GM23338 (cell line): ENCODE measurements around the gene RNASEH2A. TPM values are rescaled to one million over a fixed set of nuclear protein-coding genes. Genes with fewer than 3 reads are reported as not detected.

ENCODE experiments used
- ATAC-seq: fragments of 200-7000 bp; cut with Tn5 transposase; 3 replicates; pipeline ENCODE4 v1.9.1; 2020
- DNase-seq: peaks from one replicate; pipeline ENCODE4 v3.0.0-alpha.2; 2015; ENCODE audit warnings: low spot score
- H2AFZ ChIP-seq: fragments of 200-600 bp; sonication (generic); 2 replicates; pipeline ENCODE4 v1.8.0; 2016; ENCODE audit warnings: antibody characterized with exemption, mild to moderate bottlenecking, moderate library complexity
- H3F3A ChIP-seq: fragments of 200-600 bp; sonication (generic); replicated peaks from 2 replicates; pipeline ENCODE4 v1.8.0; 2017; ENCODE audit warnings: antibody characterized with exemption, mixed run types, low read depth
- H3K27ac ChIP-seq: fragments of 200-600 bp; sonication (generic); 2 replicates; pipeline ENCODE4 v1.6.1; 2016; ENCODE audit warnings: low read depth
- H3K27me3 ChIP-seq: fragments of 200-600 bp; sonication (generic); 2 replicates; pipeline ENCODE4 v1.8.0; 2016; ENCODE audit warnings: mild to moderate bottlenecking, mixed run types, moderate library complexity; ENCODE audit not compliant: insufficient read depth
- H3K36me3 ChIP-seq: fragments of 200-600 bp; sonication (generic); 2 replicates; pipeline ENCODE4 v1.8.0; 2016; ENCODE audit warnings: mild to moderate bottlenecking; ENCODE audit not compliant: insufficient read depth
- H3K4me1 ChIP-seq: fragments of 200-600 bp; sonication (generic); 2 replicates; pipeline ENCODE4 v1.8.0; 2016; ENCODE audit warnings: mild to moderate bottlenecking, moderate library complexity; ENCODE audit not compliant: insufficient read depth
- H3K4me2 ChIP-seq: fragments of 200-600 bp; sonication (generic); 2 replicates; pipeline ENCODE4 v1.7.1; 2017; ENCODE audit warnings: mixed run types
- H3K4me3 ChIP-seq: fragments of 200-600 bp; sonication (generic); 2 replicates; pipeline ENCODE4 v1.6.1; 2016; ENCODE audit warnings: mixed run types
- H3K79me2 ChIP-seq: fragments of 200-600 bp; sonication (generic); replicated peaks from 2 replicates; pipeline ENCODE4 v1.8.0; 2017; ENCODE audit warnings: mild to moderate bottlenecking; ENCODE audit not compliant: insufficient read depth
- H3K9me2 ChIP-seq: fragments of 200-600 bp; sonication (generic); 2 replicates; pipeline ENCODE4 v1.8.0; 2017; ENCODE audit not compliant: insufficient read depth
- H4K20me1 ChIP-seq: fragments of 200-600 bp; sonication (generic); replicated peaks from 2 replicates; pipeline ENCODE4 v1.8.0; 2017; ENCODE audit warnings: mild to moderate bottlenecking; ENCODE audit not compliant: insufficient read depth
- H3K27ac Mint-ChIP-seq: 2 replicates; pipeline ENCODE4 v1.8.0; 2020; ENCODE audit warnings: inconsistent platforms, mild to moderate bottlenecking, moderate library complexity, mixed read lengths
- H3K27me3 Mint-ChIP-seq: 3 replicates; pipeline ENCODE4 v1.8.0; 2022; ENCODE audit warnings: low read depth, mild to moderate bottlenecking, moderate library complexity, mixed read lengths, inconsistent platforms; ENCODE audit not compliant: insufficient read depth, poor library complexity
- H3K36me3 Mint-ChIP-seq: 3 replicates; pipeline ENCODE4 v1.8.0; 2021; ENCODE audit warnings: low read depth, mild to moderate bottlenecking, inconsistent platforms, moderate library complexity, mixed read lengths
- H3K4me1 Mint-ChIP-seq: 3 replicates; pipeline ENCODE4 v1.8.0; 2020; ENCODE audit warnings: mild to moderate bottlenecking, inconsistent platforms, mixed read lengths
- H3K4me3 Mint-ChIP-seq: 3 replicates; pipeline ENCODE4 v1.8.0; 2021; ENCODE audit warnings: moderate library complexity, mild to moderate bottlenecking, inconsistent platforms, mixed read lengths
- H3K9me3 Mint-ChIP-seq: 3 replicates; pipeline ENCODE4 v1.8.0; 2020; ENCODE audit warnings: moderate library complexity, mild to moderate bottlenecking, inconsistent platforms, mixed read lengths
- CREB1 ChIP-seq: fragments of 250-450 bp; sonication (Bioruptor Pico); IDR thresholded peaks from 2 replicates; pipeline ENCODE4 v1.5.0; 2020; ENCODE audit warnings: low read depth, mild to moderate bottlenecking, moderate library complexity
- EZH2 ChIP-seq: fragments of 200-600 bp; sonication (generic); IDR thresholded peaks from one replicate; pipeline ENCODE4 v1.8.0; 2017; ENCODE audit warnings: antibody characterized with exemption, mild to moderate bottlenecking, low read depth; ENCODE audit not compliant: unreplicated experiment
- EZH2phosphoT487 ChIP-seq: fragments of 200-600 bp; sonication (generic); IDR thresholded peaks from one replicate; pipeline ENCODE4 v1.8.1; 2018; ENCODE audit warnings: antibody characterized with exemption; ENCODE audit not compliant: unreplicated experiment
- JUNB ChIP-seq: IDR thresholded peaks from one replicate; pipeline ENCODE4 v1.6.1; 2016; ENCODE audit warnings: antibody characterized with exemption; ENCODE audit not compliant: unreplicated experiment
- POLR2AphosphoS5 ChIP-seq: IDR thresholded peaks from 2 replicates; pipeline ENCODE4 v1.6.1; 2016; ENCODE audit warnings: antibody characterized with exemption, low read depth
- STAT1 ChIP-seq: IDR thresholded peaks from one replicate; pipeline ENCODE4 v1.6.1; 2016; ENCODE audit warnings: antibody characterized with exemption; ENCODE audit not compliant: unreplicated experiment
- ZNF114 ChIP-seq: fragments of 250-450 bp; sonication (Bioruptor Pico); IDR thresholded peaks from 2 replicates; pipeline ENCODE4 v1.5.0; 2020; ENCODE audit warnings: mild to moderate bottlenecking, moderate library complexity
- ZNF331 ChIP-seq: fragments of 250-450 bp; sonication (Bioruptor Pico); IDR thresholded peaks from 2 replicates; pipeline ENCODE4 v1.5.0; 2020; ENCODE audit warnings: low read depth, mild to moderate bottlenecking, moderate library complexity
- polyA plus RNA-seq: library from polyadenylated mRNA; unstranded; fragments of >200 nt; fragmentation: Nextera tagmentation; extraction: Ambion mirVana; gene quantifications from 2 replicates; pipeline ENCODE4 v1.2.1, GENCODE V29; 2016
- total RNA-seq: library from RNA; depleted of rRNA; stranded (reverse); fragments of >200 nt; shearing (Covaris generic); gene quantifications from 2 replicates; pipeline ENCODE4 v1.2.3, GENCODE V29; 2014
- TF ChIP-seq, protein P1 (sequence below): fragments of 250-450 bp; sonication (Bioruptor Pico); IDR thresholded peaks from 2 replicates; pipeline ENCODE4 v1.5.0; 2020; ENCODE audit warnings: mild to moderate bottlenecking, moderate library complexity
- TF ChIP-seq, protein P2 (sequence below): IDR thresholded peaks from 2 replicates; pipeline ENCODE4 v1.6.1; 2016; ENCODE audit warnings: antibody characterized with exemption
- TF ChIP-seq, protein P3 (sequence below), 2 experiments: fragments of 200-600 bp in 1 of 2; sonication (generic) in 1 of 2; conservative IDR thresholded peaks; 2 replicates each; pipeline versions ENCODE4 v1.5.1 to v1.6.1; 2016 to 2017; ENCODE audit warnings: antibody characterized with exemption in 2 of 2, low read depth in 2 of 2, mild to moderate bottlenecking in 2 of 2, moderate library complexity in 1 of 2
- TF ChIP-seq, protein P4 (sequence below): IDR thresholded peaks from one replicate; pipeline ENCODE4 v1.6.1; 2018; ENCODE audit warnings: antibody characterized with exemption; ENCODE audit not compliant: unreplicated experiment

The RNASEH2A gene
- total and polyA plus RNA-seq, 2 experiments from 2014 or later = 39.4 to 68.2 TPM

DNA sequence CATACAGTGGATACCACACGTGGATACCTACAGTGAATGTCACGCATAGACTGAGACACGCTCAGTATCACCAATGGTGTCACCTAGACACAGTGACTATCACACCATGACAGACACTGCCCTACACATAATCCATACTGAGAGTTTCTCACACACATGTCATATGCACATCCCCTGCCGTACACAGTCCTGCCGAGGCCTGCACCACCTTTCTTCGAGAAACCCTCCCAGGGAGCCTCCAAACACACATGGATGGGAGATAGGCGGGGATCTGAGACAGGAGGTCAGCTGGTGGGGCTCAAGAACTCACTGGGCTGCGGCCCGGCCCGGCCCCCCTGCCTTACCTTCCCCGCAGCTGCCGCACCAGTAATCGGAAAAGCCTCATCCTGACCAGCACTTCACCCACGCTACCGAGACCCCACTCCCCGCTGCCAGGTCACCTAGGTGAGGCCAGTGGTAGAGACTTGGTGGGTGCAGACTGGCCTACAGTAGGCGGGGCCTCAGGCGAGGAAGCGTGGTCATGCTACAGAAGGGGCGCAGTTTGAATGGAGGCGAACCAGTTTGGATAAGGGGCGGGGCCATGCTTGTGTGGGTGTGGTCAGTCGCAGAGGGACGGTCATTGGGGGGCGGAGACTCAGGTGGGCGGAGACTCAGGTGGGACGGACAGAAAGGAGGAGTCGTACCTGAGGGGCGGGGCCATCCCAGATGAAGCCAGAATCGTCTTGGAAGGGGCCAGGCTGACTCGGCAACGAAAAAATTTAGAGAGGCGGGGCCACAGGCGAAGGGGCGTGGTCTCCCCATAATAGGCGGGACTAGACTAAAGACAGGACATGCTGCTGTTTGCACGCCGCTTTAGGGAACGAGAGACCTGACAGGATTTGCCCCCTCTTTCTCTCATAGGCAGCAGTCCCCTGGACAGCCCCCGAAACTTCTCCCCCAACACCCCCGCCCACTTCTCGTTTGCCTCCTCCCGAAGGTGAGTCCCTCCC is 34.0 kb downstream of the RNASEH2A start:
- Mint-ChIP-seq H3K4me3 (peak overlapping the region; percentile 79), H3K4me1 (peaks cover 40% of the 10 kb centered on the region), H3K27me3 (peaks cover 19% of the 10 kb centered on the region), H3K36me3 (peaks cover 9% of the 10 kb centered on the region; the same call in 1 of the 3 replicates), H3K27ac (peak overlapping the region; percentile 98), H3K9me3 (no peaks in the 10 kb centered on the region; the same call in 2 of the 3 replicates)
- peaks cover 25% of the 10 kb centered on the region for H3K4me1 ChIP-seq
- peak overlapping the region; percentile 92 for H3K4me3 ChIP-seq
- peaks cover 11% of the 10 kb centered on the region for H4K20me1 ChIP-seq
- H3K27ac ChIP-seq = peak overlapping the region; percentile 78
- H3K36me3 ChIP-seq = no peaks in the 10 kb centered on the region
- TF ChIP-seq, protein P1, sequence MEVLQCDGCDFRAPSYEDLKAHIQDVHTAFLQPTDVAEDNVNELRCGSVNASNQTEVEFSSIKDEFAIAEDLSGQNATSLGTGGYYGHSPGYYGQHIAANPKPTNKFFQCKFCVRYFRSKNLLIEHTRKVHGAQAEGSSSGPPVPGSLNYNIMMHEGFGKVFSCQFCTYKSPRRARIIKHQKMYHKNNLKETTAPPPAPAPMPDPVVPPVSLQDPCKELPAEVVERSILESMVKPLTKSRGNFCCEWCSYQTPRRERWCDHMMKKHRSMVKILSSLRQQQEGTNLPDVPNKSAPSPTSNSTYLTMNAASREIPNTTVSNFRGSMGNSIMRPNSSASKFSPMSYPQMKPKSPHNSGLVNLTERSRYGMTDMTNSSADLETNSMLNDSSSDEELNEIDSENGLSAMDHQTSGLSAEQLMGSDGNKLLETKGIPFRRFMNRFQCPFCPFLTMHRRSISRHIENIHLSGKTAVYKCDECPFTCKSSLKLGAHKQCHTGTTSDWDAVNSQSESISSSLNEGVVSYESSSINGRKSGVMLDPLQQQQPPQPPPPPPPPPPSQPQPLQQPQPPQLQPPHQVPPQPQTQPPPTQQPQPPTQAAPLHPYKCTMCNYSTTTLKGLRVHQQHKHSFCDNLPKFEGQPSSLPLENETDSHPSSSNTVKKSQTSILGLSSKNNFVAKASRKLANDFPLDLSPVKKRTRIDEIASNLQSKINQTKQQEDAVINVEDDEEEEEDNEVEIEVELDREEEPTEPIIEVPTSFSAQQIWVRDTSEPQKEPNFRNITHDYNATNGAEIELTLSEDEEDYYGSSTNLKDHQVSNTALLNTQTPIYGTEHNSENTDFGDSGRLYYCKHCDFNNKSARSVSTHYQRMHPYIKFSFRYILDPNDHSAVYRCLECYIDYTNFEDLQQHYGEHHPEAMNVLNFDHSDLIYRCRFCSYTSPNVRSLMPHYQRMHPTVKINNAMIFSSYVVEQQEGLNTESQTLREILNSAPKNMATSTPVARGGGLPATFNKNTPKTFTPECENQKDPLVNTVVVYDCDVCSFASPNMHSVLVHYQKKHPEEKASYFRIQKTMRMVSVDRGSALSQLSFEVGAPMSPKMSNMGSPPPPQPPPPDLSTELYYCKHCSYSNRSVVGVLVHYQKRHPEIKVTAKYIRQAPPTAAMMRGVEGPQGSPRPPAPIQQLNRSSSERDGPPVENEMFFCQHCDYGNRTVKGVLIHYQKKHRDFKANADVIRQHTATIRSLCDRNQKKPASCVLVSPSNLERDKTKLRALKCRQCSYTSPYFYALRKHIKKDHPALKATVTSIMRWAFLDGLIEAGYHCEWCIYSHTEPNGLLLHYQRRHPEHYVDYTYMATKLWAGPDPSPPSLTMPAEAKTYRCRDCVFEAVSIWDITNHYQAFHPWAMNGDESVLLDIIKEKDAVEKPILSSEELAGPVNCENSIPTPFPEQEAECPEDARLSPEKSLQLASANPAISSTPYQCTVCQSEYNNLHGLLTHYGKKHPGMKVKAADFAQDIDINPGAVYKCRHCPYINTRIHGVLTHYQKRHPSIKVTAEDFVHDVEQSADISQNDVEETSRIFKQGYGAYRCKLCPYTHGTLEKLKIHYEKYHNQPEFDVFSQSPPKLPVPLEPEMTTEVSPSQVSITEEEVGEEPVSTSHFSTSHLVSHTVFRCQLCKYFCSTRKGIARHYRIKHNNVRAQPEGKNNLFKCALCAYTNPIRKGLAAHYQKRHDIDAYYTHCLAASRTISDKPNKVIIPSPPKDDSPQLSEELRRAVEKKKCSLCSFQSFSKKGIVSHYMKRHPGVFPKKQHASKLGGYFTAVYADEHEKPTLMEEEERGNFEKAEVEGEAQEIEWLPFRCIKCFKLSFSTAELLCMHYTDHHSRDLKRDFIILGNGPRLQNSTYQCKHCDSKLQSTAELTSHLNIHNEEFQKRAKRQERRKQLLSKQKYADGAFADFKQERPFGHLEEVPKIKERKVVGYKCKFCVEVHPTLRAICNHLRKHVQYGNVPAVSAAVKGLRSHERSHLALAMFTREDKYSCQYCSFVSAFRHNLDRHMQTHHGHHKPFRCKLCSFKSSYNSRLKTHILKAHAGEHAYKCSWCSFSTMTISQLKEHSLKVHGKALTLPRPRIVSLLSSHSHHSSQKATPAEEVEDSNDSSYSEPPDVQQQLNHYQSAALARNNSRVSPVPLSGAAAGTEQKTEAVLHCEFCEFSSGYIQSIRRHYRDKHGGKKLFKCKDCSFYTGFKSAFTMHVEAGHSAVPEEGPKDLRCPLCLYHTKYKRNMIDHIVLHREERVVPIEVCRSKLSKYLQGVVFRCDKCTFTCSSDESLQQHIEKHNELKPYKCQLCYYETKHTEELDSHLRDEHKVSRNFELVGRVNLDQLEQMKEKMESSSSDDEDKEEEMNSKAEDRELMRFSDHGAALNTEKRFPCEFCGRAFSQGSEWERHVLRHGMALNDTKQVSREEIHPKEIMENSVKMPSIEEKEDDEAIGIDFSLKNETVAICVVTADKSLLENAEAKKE (CRISPR knock-in tag) = no peak
- no peak for TF ChIP-seq EZH2phosphoT487
- TF ChIP-seq ZNF114 (CRISPR knock-in tag) = no peak
- no peak for TF ChIP-seq STAT1
- TF ChIP-seq, protein P2, sequence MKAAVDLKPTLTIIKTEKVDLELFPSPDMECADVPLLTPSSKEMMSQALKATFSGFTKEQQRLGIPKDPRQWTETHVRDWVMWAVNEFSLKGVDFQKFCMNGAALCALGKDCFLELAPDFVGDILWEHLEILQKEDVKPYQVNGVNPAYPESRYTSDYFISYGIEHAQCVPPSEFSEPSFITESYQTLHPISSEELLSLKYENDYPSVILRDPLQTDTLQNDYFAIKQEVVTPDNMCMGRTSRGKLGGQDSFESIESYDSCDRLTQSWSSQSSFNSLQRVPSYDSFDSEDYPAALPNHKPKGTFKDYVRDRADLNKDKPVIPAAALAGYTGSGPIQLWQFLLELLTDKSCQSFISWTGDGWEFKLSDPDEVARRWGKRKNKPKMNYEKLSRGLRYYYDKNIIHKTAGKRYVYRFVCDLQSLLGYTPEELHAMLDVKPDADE = no peak
- TF ChIP-seq ZNF331 = no peak
- TF ChIP-seq, protein P3, sequence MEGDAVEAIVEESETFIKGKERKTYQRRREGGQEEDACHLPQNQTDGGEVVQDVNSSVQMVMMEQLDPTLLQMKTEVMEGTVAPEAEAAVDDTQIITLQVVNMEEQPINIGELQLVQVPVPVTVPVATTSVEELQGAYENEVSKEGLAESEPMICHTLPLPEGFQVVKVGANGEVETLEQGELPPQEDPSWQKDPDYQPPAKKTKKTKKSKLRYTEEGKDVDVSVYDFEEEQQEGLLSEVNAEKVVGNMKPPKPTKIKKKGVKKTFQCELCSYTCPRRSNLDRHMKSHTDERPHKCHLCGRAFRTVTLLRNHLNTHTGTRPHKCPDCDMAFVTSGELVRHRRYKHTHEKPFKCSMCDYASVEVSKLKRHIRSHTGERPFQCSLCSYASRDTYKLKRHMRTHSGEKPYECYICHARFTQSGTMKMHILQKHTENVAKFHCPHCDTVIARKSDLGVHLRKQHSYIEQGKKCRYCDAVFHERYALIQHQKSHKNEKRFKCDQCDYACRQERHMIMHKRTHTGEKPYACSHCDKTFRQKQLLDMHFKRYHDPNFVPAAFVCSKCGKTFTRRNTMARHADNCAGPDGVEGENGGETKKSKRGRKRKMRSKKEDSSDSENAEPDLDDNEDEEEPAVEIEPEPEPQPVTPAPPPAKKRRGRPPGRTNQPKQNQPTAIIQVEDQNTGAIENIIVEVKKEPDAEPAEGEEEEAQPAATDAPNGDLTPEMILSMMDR (conservative IDR thresholded peaks at IDR 0.05; ENCODE audit: low read depth in 2 of 2) = no peak
- TF ChIP-seq, protein P4, sequence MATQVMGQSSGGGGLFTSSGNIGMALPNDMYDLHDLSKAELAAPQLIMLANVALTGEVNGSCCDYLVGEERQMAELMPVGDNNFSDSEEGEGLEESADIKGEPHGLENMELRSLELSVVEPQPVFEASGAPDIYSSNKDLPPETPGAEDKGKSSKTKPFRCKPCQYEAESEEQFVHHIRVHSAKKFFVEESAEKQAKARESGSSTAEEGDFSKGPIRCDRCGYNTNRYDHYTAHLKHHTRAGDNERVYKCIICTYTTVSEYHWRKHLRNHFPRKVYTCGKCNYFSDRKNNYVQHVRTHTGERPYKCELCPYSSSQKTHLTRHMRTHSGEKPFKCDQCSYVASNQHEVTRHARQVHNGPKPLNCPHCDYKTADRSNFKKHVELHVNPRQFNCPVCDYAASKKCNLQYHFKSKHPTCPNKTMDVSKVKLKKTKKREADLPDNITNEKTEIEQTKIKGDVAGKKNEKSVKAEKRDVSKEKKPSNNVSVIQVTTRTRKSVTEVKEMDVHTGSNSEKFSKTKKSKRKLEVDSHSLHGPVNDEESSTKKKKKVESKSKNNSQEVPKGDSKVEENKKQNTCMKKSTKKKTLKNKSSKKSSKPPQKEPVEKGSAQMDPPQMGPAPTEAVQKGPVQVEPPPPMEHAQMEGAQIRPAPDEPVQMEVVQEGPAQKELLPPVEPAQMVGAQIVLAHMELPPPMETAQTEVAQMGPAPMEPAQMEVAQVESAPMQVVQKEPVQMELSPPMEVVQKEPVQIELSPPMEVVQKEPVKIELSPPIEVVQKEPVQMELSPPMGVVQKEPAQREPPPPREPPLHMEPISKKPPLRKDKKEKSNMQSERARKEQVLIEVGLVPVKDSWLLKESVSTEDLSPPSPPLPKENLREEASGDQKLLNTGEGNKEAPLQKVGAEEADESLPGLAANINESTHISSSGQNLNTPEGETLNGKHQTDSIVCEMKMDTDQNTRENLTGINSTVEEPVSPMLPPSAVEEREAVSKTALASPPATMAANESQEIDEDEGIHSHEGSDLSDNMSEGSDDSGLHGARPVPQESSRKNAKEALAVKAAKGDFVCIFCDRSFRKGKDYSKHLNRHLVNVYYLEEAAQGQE = no peak
- no peak for TF ChIP-seq CREB1 (CRISPR knock-in tag)
- no peak for TF ChIP-seq POLR2AphosphoS5
- no peak for TF ChIP-seq JUNB
- TF ChIP-seq EZH2 = no peak
- peaks cover 8% of the 10 kb centered on the region for H3K79me2 ChIP-seq
- peaks cover 45% of the 10 kb centered on the region for H3F3A ChIP-seq
- ATAC-seq = peak; percentile 59
- DNase-seq = peak; percentile 98
- peaks cover 2% of the 10 kb centered on the region; the same call in 1 of the 2 replicates for H3K27me3 ChIP-seq
- peak overlapping the region; percentile 94 for H3K4me2 ChIP-seq
- no peaks in the 10 kb centered on the region for H3K9me2 ChIP-seq
- H2AFZ ChIP-seq = no peak overlapping the region
